Colonic mucosa (tissue), 4 donors: ENCODE data around the gene STYXL1. TPM values are rescaled to one million over a fixed set of nuclear protein-coding genes. Genes with fewer than 3 reads are reported as not detected.
"Not testable (repeated sequence)": the region's sequence is repeated elsewhere in the genome, so short reads cannot be mapped to it uniquely, and the experiment has no call there.

Source experiments
- DNase-seq: peaks from one replicate; pipeline ENCODE4 v3.0.0-alpha.2; 2020
- H3K27ac ChIP-seq: fragments of 200-600 bp; one replicate; pipeline ENCODE4 v1.8.0; 2021
- H3K27me3 ChIP-seq: fragments of 200-600 bp; one replicate; pipeline ENCODE4 v1.8.0; 2021
- H3K36me3 ChIP-seq: fragments of 200-600 bp; one replicate; pipeline ENCODE4 v1.8.0; 2021
- H3K4me1 ChIP-seq: fragments of 200-600 bp; one replicate; pipeline ENCODE4 v1.8.0; 2021; ENCODE audit warnings: mild to moderate bottlenecking
- H3K4me3 ChIP-seq: fragments of 200-600 bp; one replicate; pipeline ENCODE4 v1.8.0; 2021
- H3K9ac ChIP-seq, 2 donors: one replicate each; pipeline ENCODE4 v1.7.0; 2013; ENCODE audit warnings: control low read depth in 2 of 2, low read depth in 2 of 2, low read length in 2 of 2
- H3K9me3 ChIP-seq: fragments of 200-600 bp; one replicate; pipeline ENCODE4 v1.8.0; 2021
- CTCF ChIP-seq: fragments of 200-600 bp; IDR thresholded peaks from one replicate; pipeline ENCODE4 v1.8.0; 2022; ENCODE audit warnings: antibody characterized with exemption, mild to moderate bottlenecking
- intact Hi-C: fragments of 100-400 bp; cut with DNase I; formaldehyde crosslinking; loops from one replicate; pipeline ENCODE4 v1.14.1; 2022
- total RNA-seq, 2 donors: library from RNA; stranded (reverse); fragmentation: NEBNext Ultra II Directional in 1 of 2; extraction: Animal tissue kit (Norgen Biotek cat#: 25700) in 1 of 2; gene quantifications; one replicate each; pipeline ENCODE4 v1.2.1, GENCODE V29; 2021
- donor health status: healthy.
- donor health status: DM: no; HTN: no; CAD: no.
- donor health status: DM: no; HTN: no; CAD: no.

Gene STYXL1
- total RNA-seq, 2 donors from 2014 or later, result 32.4 to 36.7 TPM

GRCh38 chr7:76016191-76016947 lies 31.4 kb downstream of the STYXL1 start:
- Histone ChIP-seq H3K4me1 (no peaks in the 10 kb centered on the region), H3K9me3 (no peaks in the 10 kb centered on the region), H3K27me3 (no peaks in the 10 kb centered on the region), H3K4me3 (no peak overlapping the region), H3K27ac (no peak overlapping the region), H3K36me3 (no peaks in the 10 kb centered on the region), H3K9ac (no peak overlapping the region)
- no peak for DNase-seq
- TF ChIP-seq CTCF, result no peak
- intact Hi-C loops, result no loop called here

- no peaks in the 10 kb centered on the region for H3K4me1 ChIP-seq
- H3K9me3 ChIP-seq, result no peaks in the 10 kb centered on the region
- no peaks in the 10 kb centered on the region for H3K27me3 ChIP-seq
- no peak overlapping the region for H3K9ac ChIP-seq
- TF ChIP-seq CTCF, result no peak
- no peak for DNase-seq
- H3K27ac ChIP-seq, result no peak overlapping the region
- intact Hi-C loops, result no loop called here
- no peak overlapping the region for H3K4me3 ChIP-seq
- no peaks in the 10 kb centered on the region for H3K36me3 ChIP-seq
Measured at GRCh38 chr7:76011442-76011861, 36.3 kb downstream of the STYXL1 start.

GRCh38 chr7:76009672-76010600 lies 37.9 kb downstream of the STYXL1 start:
- H3K36me3 ChIP-seq, result no peaks in the 10 kb centered on the region
- no peak overlapping the region for H3K4me3 ChIP-seq
- no peak overlapping the region for H3K27ac ChIP-seq
- intact Hi-C loops, result no loop called here
- no peaks in the 10 kb centered on the region for H3K9me3 ChIP-seq
- H3K4me1 ChIP-seq, result no peaks in the 10 kb centered on the region
- no peak overlapping the region for H3K9ac ChIP-seq
- no peak for DNase-seq
- no peaks in the 10 kb centered on the region for H3K27me3 ChIP-seq
- TF ChIP-seq CTCF, result no peak

- Histone ChIP-seq H3K9ac (no peak overlapping the region), H3K27ac (no peak overlapping the region), H3K4me3 (no peak overlapping the region), H3K27me3 (no peaks in the 10 kb centered on the region), H3K4me1 (no peaks in the 10 kb centered on the region), H3K9me3 (no peaks in the 10 kb centered on the region), H3K36me3 (no peaks in the 10 kb centered on the region)
- no peak for TF ChIP-seq CTCF
- intact Hi-C loops, result no loop called here
- no peak for DNase-seq
Measured at GRCh38 chr7:76008156-76008687, 39.6 kb downstream of the STYXL1 start.

GRCh38 chr7:76005004-76005403 lies 42.8 kb downstream of the STYXL1 start:
- H3K27me3 ChIP-seq, DNase-seq, intact Hi-C loops, H3K36me3 ChIP-seq, H3K9ac ChIP-seq, H3K9me3 ChIP-seq, H3K4me3 ChIP-seq, H3K4me1 ChIP-seq, H3K27ac ChIP-seq: not testable (repeated sequence)
